Endothelial cell of umbilical vein (primary cell): ENCODE results near the gene USP51.
"Not testable (repeated sequence)": the region's sequence is repeated elsewhere in the genome, so short reads cannot be mapped to it uniquely, and the experiment has no call there.

Experiments used
- CTCF ChIP-seq, 2 donors: IDR thresholded peaks; 1 replicate in 1 of 2; 2 replicates in 1 of 2; pipeline ENCODE4 v1.5.1; 2011; ENCODE audit warnings: low read length in 2 of 2, mild to moderate bottlenecking in 2 of 2, moderate library complexity in 2 of 2, control low read depth in 1 of 2, inconsistent platforms in 1 of 2, low read depth in 1 of 2; ENCODE audit not compliant: insufficient read depth in 1 of 2; ENCODE audit errors: extremely low read depth in 1 of 2
- FOS ChIP-seq: IDR thresholded peaks from 2 replicates; pipeline ENCODE4 v1.6.1; 2011; ENCODE audit warnings: mild to moderate bottlenecking, low read length, moderate library complexity, borderline replicate concordance; ENCODE audit not compliant: insufficient read depth
- JUN ChIP-seq: IDR thresholded peaks from 2 replicates; pipeline ENCODE4 v1.6.1; 2011; ENCODE audit warnings: borderline replicate concordance, low read depth; ENCODE audit not compliant: insufficient read length, insufficient read depth
- MYC ChIP-seq: IDR thresholded peaks from one replicate; pipeline ENCODE4 v1.6.1; 2011; ENCODE audit warnings: mild to moderate bottlenecking, low read depth, low read length

- TF ChIP-seq CTCF (IDR thresholded peaks at IDR 0.05; ENCODE audit: extremely low read depth in 1 of 2, insufficient read depth in 1 of 2, low read depth in 1 of 2, low read length in 2 of 2); JUN; MYC; FOS: not testable (repeated sequence)
Observed at GRCh38 chrX:55513045-55513737, 23.5 kb upstream of the USP51 start.
